ENCODE data around the gene CFAP99.

CFAP99 gene

DNA sequence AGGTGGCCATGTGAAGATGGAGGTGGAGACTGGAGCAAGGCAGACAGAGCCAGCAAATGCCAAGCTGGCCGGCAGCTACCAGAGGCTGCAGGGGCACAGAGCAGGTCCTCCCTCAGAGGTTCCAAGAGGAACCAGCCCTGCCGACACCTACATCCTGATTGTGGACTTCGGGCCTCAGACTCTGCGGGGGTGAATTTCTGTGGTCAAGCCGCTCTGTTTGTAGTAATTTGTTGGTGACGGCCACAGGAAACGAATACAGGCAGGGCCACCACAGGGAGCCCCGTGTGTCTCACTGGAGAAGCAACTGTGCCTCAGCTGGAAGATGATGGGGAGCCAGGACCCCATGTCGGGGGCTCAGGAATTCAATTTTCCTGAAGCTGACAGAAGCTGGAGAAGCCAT is 28.6 kb upstream of the CFAP99 start:
- in situ Hi-C loops (cut with HindIII; ENCODE audit: low sequenced_read_pairs): loop anchor here (5.0 kb wide), 1 partner anchor 107 kb away; no protein-coding TSS in a partner anchor

DNA sequence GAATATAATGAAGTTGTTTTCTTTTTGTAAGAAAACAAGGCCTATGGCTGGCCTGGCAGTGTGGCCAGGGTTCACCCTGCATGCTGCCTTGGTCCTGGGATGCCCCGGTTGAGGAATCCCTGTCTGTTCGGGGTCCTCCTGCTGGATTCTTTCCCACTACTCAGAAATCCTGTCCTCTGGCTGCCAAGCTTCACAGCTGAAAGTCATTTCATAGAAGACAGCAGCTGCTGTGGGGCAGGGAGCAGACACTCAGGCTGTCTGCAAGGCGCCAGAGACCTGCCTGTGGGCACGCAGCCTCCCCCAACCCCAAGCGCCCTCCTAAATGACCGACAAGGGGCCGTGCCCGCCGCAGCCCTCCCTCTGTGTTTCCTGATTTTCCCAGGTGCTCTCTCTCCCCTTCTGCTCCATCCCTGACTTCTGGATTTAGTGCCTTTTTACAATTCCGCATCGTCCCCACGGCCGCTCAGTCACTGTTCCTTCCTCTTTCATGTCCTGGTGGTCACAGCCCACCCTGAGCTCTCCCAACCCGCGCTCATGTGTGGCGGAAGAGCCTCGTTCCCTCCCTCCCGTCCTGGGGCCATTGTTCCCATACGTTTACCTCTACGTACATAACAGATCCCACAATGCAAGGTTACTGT is 27.9 kb upstream of the CFAP99 start:
- in situ Hi-C loops (cut with HindIII; ENCODE audit: low sequenced_read_pairs): loop anchor here (5.0 kb wide), 1 partner anchor 106 kb away; no protein-coding TSS in a partner anchor

DNA sequence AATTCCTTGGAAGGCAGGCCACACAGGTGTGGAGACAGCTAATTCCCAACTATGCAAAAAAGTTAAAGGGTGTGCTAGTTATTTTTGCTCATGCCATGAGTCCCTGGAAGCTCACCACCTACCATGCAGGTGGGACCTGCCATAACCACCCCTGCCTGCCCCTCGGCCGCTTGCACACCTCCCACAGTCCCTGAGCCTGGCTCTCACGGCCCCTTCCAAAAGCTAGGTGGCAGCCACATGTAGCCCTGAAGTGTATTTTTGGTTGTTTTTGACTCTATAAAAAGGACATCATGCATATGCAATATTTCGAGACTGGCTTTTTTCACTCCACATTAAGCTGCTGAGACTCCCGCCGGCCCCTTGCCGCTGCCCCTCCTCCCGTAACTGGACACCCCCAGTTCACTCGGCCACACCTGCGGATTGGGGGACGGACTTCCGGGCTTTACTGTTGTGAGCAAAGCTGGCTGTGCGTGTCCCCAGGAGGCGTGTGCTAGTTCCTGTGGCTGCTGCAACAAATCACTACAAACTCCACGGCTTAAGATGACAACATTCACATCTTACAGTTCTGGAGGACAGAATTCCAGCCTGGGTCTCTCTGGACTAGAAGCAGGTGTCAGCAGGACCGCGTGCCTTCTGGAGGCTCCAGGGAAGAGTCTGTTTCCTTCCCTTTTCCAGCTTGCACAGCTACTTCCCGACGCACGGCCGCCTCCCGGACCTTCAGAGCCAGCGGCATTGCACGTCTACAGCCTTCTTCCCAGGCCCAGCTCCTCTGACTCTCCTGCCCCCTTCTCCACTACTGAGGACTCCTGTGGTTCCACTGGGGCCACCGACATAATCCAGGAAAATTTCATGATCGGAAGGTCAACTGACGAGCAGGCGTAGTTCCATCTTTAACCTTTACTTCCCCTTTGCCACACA is 25.1 kb upstream of the CFAP99 start:
- in situ Hi-C loops (cut with HindIII; ENCODE audit: low sequenced_read_pairs): loop anchor here (5.0 kb wide), 1 partner anchor 104 kb away; no protein-coding TSS in a partner anchor

DNA sequence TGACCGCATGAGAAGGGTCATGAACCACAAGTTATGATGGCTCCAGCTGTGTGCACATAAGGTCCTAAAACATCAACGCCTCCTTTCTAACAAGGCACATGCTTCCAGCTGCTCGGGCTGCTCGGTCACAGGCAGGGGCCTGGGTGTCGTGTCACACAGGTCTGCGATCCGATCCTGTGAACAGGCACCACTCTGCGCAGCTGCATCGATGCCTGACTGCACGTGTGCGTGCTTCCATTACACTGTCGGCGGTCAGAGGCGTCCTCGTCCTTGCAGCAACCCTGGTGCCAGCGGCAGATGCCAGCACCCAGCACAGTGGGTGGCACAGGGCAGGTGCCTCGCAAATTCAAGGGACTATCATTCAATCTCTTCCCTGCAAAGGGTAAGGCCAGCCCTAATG is 24.2 kb upstream of the CFAP99 start:
- in situ Hi-C loops (cut with HindIII; ENCODE audit: low sequenced_read_pairs): loop anchor here (5.0 kb wide), 1 partner anchor 103 kb away; no protein-coding TSS in a partner anchor

DNA sequence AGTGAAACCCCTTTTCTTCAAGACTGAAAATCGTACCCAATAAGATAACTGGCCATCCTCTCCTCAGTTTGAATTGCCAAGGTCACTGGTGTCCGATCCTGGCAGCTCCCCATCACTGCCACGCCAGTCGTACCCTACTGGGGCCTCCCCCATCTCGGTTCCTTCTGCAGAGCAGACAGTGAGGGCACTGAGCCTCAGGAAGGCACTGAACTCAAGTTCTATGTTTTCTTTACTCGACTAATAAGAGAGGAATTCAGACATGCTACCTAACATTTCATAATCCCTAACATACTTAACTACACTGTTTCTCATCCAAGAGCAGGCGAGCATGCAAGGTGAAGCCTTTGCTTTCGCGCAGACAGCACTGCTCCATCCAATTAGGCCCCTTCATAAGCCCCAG is 23.7 kb upstream of the CFAP99 start:
- in situ Hi-C loops (cut with HindIII; ENCODE audit: low sequenced_read_pairs): loop anchor here (5.0 kb wide), 1 partner anchor 93 kb away; no protein-coding TSS in a partner anchor

DNA sequence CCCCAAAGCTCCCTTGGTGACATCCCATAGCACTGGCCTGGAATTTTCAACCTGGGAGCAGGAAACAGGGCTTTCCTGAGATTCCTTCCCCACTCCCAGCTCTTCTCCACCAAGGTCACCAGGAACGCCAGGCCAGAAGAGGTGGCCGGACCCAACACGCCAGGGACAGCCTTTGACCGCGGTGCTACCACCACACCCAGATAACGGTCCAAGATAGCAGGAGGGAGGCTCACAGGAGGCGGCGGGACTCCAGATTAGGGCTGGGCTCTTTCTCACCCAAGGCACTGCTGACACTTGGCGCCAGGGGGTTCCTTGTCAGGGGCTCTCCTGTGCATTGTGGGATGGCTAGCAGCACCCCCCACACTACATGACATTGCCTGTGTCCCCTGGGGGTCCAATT is 23.2 kb upstream of the CFAP99 start:
- in situ Hi-C loops (cut with HindIII; ENCODE audit: low sequenced_read_pairs): loop anchor here (5.0 kb wide), 1 partner anchor 93 kb away; no protein-coding TSS in a partner anchor

DNA sequence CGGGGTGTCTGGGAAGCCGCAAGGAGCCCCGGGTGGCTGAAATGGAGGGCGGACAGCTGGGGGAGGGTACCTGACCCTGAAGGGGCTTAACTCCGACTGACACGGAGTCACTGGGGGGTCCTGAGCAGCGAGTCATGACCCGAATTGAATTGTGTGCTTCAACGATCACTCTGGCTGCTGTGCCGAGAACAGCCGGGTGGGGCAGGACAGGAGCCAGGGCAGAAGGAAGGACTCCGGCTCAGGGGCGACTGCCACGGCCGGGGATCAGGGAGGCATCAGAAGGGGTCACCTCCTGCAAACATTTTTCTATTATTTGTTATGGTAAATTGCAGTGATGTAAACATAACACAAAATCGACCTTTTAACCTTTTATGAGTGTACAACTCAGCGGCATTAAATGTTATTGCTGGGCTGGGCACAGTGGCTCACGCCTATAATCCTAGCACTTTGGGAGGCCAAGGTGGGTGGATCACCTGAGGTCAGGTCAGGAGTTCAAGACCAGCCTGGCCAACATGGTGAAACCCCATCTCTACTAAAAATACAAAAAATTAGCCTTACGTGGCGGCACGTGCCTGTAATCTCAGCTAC is 21.9 kb upstream of the CFAP99 start:
- in situ Hi-C loops (cut with HindIII; ENCODE audit: low sequenced_read_pairs): loop anchor here (5.0 kb wide), 1 partner anchor 95 kb away; no protein-coding TSS in a partner anchor

DNA sequence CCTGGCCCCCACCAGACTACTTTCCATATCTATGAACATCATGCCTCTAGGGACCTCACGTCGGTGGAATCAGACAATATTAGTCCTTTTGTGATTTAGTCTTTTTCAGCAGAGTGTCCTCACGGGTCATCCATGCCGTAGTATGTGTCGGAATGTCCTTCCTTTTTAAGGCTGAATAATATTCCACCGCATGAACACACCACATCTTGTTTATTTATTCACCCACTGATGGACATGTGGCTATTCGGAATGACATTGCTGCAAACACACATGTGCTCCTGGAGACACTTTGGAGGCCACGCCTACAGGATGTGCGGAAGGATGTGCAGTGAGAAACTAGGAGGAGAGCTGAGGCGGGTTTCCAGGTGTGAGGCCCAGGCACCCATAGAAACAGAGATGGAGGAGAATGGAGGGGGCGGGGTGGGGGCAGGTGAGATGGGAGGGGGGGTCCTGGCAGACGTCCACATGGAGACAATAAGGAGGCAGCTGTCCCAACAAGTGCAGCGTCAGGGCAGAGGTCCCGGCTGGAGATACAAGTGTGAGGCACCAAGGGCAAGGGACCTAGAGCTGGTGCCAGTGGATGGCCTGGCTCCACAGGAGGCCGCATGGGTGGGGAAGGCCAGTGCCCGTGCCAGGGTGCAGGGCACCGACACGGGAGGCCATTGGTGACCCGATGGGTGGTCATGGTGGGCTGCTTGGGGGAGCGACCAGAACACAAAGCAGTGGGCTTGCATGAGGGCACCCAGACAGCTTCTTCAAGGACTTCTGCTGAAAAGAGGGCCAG is 21.0 kb upstream of the CFAP99 start:
- in situ Hi-C loops (cut with HindIII; ENCODE audit: low sequenced_read_pairs): loop anchor here (5.0 kb wide), 1 partner anchor 95 kb away; no protein-coding TSS in a partner anchor

DNA sequence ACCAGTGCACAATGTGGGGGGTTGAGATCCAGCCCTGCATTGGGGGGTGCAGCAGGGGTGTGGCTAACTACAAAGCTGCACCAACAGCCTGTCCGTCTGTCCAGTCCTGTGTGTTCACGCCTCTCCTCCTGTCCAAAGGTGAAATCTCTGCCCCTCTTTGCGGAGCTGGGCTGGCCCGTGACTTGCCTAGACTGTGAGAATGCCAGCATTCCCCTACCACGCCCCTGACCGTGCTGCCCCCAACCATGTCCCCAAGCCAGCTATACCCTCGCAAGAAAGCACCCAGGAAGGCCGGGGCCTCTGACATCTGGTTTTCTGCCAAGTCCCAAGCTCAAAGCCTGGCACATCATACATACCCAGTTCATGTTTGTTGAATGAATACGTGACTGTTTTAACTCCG is 19.5 kb upstream of the CFAP99 start:
- in situ Hi-C loops (cut with HindIII; ENCODE audit: low sequenced_read_pairs): loop anchor here (5.0 kb wide), 1 partner anchor 97 kb away; no protein-coding TSS in a partner anchor

DNA sequence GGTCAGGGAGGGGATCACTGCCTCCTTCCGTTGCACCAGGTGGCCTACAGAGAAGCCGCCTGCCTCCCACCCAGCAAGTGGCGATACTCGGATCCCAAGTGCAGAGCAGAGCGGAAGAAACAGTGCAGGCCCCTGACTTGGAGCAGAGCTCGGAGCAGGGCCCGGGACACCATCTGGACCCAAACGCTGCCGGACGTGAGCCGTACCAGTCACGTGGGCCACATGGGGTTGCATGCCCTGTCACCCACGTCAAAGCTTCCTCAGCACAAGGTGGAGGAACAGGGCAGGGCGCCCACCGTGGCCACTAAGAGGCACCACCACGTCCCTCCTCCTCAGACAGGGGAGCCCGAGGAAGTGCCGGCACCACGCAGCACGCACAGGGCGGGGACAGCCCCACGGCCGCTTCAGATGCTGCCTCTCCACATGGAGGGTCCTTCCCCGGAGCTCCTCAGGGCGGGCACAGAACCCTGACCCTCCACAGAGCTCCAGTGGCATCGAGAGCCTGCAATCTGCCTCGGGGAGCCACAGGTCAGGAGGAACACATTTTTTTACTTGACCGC is 19.0 kb upstream of the CFAP99 start:
- in situ Hi-C loops (cut with HindIII; ENCODE audit: low sequenced_read_pairs): loop anchor here (5.0 kb wide), 1 partner anchor 97 kb away; no protein-coding TSS in a partner anchor

DNA sequence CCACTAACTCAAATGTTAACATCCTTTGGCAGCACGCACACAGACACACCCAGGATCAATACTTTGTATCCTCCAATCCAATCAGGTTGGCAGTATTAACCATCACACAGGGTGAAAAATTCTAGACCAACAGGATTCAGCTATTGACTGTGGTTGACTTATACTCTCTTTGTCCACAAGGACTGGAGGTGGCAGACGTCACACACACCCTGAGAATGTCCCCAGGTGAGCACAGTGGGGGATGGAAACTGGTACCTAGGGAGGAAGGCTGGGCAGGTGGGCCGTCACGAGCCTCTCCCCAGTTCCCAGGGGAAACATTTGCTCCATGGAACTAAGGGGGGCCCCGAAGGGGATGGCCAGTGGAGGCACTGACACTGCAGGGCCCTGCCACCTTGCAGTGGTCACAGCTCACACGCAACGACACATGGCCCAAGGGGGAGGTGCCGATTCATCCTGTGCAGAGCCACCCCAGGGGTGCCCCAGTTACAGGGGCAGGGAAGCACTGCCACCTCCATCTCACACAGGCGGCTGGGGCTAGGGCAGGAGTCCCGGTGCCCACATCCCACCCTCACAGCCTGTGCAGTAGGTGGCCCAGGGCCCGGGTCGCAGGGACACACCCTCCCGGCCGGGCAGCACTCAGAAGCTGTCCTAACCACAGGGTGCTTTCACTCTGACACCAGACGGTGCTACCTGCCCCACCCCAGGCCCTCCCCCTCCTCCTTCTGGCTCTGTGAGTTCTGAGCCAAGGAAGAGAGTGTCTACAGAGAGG is 17.7 kb upstream of the CFAP99 start:
- in situ Hi-C loops (cut with HindIII; ENCODE audit: low sequenced_read_pairs): no loop called here

DNA sequence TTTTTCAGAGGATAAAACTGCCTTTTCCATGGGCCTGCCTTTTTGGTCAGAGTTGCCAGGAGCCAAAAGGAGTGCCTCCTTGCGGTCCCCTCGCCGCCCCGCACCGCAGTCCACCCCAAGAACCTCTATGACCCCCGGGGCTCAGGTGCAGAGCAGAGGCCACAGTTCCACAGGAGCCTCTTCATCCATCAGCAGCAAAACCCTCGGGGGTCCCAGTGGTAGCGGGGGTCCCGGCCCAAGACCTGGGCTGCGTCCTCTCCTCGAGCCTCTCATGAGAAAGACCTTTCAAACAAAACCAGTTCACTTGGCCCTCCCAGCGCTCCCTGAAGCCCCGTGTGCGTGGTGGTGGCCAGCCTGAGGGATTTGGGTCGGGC is 17.2 kb upstream of the CFAP99 start:
- in situ Hi-C loops (cut with HindIII; ENCODE audit: low sequenced_read_pairs): no loop called here

DNA sequence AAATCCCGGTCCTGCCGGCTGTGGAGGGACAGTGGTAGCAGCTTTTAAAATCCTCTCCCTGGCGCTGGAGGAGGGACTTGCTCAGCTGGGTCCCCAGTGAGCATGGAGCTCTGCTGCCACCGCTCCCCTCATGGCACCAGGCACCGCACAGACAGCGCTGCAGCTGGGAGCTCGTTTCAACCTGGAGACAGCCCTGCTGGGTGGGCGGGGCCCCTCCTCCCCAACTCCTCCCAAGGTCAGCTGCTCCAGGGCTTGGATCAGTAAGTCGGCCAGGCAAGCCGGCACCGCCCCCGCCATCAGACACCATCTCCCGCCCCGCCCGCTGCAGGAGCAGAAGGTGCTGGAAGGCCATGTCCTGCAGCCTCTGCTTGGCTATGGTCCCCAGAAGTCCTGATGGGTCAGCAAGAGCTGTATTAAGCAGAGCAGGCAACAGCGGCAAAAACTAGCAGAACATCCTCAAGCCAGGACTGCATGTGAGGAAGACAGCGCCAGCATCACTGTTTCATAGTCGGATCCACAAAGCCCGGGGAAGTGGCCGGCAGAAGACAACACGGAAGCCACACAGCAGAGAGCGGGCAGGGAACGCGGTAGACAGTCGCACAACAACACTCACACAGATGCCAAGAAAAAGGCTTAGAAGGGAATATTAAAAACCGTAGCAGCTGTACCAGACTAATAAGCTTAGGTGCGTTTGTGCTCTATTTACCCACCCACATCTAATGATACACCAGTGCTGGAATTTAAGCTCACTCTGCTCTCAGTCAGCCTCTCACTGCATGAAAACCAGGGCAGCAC is 16.5 kb upstream of the CFAP99 start:
- in situ Hi-C loops (cut with HindIII; ENCODE audit: low sequenced_read_pairs): no loop called here

DNA sequence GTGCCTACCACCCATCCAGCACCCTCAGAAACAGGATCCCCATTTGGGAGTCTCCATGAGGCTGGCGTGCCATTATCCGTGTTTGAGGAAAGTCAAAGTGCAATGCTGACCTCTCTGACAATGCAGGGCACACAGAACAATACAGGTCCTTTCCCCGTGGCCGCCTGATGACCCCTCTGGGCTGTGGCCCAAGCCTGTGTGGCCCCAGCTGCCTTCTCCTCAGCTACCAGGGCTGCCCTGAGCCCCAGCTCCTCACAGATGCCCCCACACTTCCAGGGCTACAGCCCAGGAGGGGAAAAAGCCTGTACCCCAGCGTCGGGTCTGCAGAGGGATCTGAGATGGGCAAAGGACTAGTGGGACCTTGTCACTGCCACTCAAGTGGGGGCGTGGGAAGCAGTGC is 15.8 kb upstream of the CFAP99 start:
- in situ Hi-C loops (cut with HindIII; ENCODE audit: low sequenced_read_pairs): no loop called here

DNA sequence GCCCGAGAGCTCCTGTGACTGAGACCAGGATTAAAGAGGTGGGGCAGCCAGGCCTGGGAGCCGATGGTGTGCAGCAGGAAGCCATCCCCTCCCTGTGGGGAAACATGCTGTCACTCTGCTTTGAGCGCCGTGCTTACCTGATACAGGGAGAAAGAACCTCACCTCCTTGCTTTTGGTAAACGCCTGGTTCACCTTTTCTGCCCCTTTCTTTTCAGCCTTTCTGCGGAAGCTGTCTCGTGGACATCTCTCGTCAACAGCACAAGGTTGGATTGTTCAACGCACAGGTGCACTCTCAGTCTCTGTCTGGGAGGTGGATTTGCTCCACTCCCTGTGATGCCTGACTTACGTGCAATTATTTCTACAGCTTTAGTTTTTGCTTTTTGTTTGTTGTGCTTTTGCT is 12.3 kb upstream of the CFAP99 start:
- in situ Hi-C loops (cut with HindIII; ENCODE audit: low sequenced_read_pairs): no loop called here

DNA sequence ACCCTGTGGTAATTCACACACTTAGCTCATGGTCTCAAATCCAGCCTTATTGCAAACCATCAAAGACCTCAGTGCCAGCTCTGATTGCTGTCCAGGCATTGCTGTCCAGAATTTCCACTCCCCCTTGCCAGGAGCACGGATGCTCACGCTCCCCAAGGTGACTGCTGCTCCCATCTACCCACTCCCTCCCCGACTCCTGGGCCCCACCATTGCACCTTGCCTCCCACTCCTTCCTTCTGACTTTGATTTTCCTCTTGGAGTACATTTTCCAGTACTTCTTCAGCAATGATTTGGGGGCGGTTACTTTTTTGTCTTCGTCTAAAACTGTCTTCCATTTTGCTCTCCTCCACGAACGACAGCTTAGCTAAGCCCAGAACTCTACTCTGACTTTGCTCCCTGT is 11.8 kb upstream of the CFAP99 start:
- in situ Hi-C loops (cut with HindIII; ENCODE audit: low sequenced_read_pairs): no loop called here

DNA sequence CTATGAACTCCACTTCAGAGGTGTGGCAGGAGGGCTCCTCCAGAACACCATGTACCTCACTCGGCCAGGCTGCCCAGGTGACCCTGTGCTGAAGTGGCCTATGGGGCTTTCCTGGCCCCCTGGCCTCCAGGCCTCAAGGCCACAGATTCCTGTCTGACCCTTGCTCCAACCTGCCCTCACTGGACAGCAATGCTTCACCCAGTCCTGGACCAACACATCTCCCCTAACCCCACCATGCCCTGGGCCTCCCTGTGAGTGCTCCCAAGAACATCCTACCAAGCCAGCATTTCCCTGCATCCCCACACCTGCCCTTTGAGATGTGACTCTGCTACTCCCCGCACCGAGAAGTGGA is 10.8 kb upstream of the CFAP99 start:
- in situ Hi-C loops (cut with HindIII; ENCODE audit: low sequenced_read_pairs): no loop called here

DNA sequence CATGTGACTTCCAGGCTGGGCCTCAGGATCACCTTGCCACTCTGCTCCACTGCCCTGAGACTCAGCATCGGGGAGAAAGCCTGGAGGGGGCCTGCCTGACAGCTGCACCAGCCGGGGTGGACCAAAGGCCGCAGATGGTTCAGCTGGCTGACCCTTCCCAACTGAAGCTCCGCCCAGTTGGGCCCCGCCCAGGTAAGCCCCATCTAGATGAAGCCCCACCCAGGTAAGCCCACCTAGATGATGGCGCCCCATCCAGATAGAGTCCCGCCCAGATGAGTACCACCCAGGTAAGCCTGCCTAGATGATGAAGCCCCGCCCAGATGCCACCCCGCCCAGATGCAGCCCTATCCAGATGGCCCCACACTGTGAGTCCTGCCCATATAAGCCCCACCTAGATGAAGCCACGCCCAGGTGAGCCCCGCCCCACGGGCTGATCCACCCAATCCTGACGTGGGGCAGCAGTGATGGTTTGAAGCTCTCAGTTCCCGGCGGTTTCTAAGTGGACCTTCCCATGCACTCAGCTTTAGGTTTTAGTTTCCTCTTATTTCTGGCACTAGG is 10.3 kb upstream of the CFAP99 start:
- in situ Hi-C loops (cut with HindIII; ENCODE audit: low sequenced_read_pairs): no loop called here
